CMK (cell line): Measurements from ENCODE around the gene CRTAP.
"Not testable (repeated sequence)": the region's sequence is repeated elsewhere in the genome, so short reads cannot be mapped to it uniquely, and the experiment has no call there.

ENCODE experiments used
- DNase-seq: peaks from one replicate; pipeline ENCODE4 v3.0.0-alpha.2; 2010; ENCODE audit warnings: low read depth

The CRTAP gene

DNA sequence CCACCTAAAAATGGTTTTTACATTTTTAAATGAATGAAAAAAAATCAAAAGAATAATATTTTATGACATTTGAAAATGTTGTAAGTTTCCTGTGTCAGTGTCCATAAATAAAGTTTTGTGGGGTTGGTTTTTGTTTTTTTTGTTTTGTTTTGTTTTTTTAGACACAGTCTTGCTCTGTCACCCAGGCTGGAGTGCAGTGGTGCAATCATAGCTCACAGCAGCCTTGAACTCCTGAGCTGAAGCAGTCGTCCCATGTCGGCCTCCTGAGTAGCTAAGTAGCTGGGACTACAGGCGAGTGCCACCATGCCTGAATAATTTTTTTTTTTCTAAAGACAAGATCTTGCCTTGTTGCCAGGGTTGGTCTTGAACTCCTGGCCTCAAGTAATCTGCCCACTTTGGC lies 14.1 kb upstream of the CRTAP start:
- DNase-seq, result no peak

DNA sequence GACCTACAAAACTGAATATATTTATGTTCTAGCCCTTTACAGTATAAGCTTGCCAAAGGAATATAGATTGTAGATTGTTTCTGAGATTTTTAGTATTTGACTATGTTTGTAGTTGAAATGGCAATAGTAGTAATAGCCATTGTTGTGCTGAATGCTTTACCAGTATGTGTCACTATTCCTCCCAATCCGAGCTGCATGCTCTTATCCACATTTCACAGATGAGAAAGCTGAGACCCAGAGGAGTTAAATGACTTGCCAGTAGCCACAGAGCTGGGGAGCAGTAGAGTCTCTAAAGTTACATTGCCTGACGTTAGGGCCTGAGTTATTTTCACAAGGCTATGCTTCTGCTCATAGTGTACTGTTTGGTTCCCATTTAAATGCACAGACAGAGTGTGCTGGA lies 13.6 kb upstream of the CRTAP start:
- DNase-seq, result no peak

DNA sequence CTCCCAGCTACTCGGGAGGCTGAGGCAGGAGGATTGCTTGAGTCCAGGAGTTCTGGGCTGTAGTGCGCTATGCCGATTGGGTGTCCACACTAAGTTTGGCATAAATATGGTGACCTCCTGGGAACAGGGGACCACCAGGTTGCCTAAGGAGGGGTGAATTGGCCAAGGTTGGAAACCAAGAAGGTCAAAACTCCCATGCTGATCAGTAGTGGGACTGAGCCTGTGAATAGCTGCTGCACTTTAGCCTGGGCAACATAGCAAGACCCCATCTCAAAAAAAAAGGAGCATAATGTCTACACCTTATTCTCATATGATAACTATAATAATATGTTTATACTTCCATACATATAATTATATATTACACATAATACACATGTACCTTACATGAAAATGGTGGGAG lies 10.8 kb upstream of the CRTAP start:
- DNase-seq, result no peak

DNA sequence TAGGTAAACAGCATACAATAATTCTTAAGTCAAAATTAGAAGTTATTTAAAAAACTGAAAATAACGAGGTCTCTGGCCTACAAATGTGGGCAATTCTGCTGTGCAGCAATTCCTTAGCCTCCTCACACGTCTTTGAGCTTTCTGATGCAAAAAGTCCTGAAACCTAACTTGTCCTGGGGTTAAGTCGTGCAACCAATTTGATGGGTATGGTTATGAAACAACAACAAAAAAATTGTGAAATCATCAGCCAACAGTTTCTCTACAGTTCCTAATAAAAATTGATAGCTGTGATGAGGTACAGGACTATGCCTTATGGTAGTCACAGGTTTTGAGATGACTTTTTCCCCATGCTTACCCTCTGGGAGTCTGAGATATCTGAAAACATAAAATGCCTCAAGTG lies 10.3 kb upstream of the CRTAP start:
- DNase-seq, result no peak

DNA sequence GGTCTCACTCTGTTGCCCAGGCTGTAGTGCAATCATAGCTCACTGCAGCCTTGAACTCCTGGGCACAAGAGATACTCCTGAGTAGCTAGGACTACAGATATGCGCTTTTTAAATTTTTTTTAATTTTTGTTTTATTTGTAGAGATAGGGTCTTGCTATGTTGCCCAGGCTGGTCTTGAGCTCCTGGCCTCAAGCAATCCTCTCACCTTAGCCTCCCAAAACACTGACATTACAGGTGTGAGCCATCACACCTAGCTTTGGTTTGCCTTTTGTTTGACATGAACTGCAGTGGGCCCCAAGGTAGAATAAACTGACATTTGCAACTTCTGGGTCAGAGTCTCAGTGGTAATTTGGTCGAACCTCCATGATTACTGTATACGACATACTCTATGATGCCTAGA lies 9.0 kb upstream of the CRTAP start:
- DNase-seq, result no peak

DNA sequence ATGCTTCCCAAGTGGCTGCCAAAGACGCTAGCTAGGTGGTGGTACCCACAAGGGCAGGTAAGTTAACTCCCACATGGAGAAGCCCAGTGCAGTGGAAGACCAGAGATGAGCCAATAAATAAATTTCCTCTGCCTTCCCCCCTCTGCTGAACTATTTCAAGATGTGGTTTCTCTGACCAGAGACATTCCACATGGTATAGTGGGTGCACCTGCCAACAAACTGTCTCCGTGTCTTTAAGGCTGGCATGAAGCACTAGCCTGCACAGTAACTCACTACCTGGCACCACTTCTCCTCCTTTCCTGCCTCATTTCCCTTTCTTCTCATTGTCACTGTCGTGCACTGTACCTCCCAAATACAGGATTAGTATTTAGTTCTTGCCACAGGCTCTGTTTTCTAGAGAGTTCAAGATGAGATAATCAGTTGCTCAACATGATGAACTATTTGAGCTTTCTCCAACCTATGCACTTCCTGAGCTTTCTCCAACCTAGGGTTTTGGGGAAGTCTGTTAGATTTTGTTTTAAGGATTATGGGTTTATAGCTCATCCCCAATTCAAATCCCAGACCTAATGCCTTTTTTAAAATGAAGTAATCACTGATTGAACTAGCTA lies 8.4 kb upstream of the CRTAP start:
- DNase-seq, result no peak

DNA sequence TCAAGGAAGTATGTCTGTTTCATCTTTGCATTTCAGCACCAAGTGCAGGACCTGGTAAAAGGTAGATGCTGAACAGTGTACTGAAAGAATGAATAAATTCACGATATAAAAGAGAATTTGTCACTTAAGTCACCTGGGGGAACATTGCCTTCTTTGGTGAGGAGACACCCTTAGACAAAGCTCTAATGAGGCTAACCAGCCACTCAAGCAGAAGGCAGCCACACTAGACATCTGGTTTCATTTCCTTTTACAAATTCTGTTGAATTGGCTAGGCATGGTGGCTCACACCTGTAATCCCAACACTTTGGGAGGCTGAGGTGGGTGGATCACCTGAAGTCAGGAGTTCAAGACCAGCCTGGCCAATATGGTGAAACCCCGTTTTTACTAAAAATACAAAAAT lies 7.0 kb upstream of the CRTAP start:
- not testable (repeated sequence) for DNase-seq

DNA sequence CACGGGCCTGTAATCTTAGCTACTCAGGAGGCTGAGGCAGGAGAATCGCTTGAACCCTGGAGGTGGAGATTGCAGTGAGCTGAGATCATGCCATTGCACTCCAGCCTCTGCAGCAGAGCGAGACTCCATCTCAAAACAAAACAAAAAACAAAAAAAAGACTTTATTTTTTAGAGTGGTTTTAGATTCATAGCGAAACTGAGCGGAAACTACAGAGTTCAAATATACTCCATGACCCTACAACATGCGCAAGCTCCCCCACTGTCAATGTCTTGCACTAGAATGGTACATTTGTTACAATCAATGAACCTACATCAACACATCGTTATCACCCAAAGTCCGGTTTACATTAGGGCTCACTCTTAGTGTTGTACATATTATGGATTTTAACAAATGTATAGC lies 2.2 kb upstream of the CRTAP start:
- no peak for DNase-seq

DNA sequence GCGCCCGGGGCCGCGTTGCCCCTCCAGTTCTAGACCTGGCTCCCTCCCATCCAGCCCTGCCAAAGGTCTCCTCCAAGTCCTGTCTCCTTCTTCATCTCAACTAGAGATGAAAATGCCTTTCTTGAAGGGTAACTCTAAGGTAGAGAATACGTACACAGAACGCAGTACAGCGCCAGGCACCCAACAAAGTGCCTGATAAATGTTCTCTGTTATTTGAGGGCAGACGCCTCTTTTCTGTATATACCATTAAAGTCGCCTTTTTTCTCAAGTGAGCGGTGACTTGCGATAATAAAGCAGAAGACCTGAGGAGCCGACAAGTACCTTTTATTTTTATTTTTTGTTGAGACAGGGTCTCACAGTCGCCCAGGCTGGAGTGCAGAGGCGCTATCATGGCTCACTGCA lies 809 bp downstream of the CRTAP start:
- DNase-seq, result no peak

DNA sequence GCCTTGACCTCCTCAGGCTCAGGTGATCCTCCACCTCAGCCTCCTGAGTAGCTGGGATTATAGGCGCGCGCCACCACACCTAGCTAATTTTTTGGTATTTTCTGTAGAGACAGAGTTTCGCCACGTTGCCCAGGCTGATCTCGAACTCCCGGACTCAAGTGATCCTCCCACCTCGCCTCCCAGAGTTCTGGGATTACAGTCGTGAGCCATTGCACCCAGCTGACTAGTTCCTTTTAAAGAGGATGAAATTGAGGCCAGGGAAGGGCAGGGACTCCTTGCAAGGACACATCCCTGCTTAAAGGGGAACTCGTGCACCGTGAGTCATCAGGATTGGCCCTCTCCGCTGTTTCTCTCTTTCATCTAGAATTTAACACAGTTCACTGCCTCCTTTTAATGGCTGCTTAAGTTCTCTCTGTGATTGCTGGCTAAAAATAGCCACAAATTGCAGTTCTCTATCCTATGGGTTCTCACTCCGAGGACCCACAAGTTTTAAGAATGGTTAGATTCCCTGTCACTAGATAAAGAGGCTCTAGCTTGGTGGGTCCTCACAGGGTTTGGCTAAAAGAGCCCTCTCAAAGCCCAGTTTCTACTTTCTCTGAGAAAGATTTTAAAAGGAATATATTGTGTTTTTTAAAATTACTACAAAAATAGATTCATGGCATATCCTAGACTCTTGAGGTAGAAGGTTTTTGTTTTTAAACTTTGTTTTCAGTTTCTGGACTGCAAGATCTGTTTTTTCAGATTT lies 1.4 kb downstream of the CRTAP start:
- DNase-seq, result no peak

DNA sequence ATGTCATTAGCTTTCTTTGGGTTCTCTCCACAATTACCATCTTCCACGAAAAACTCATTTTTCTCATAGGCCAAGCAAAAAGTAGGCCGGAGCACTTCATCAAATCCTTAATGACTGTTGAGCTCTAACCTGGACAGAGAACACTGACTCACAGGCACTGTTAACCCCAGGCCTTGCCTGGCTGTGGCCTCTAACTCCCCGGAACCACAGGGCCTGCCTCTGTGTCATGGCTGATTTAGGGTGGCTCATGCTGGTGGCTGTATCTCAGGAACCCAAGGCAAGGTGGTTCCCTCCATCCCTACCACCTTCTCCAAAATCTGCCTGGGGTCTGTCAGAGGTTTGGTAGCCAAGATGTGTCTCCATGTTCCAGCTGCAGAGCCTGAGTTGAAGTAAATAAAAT lies 3.6 kb downstream of the CRTAP start:
- no peak for DNase-seq

DNA sequence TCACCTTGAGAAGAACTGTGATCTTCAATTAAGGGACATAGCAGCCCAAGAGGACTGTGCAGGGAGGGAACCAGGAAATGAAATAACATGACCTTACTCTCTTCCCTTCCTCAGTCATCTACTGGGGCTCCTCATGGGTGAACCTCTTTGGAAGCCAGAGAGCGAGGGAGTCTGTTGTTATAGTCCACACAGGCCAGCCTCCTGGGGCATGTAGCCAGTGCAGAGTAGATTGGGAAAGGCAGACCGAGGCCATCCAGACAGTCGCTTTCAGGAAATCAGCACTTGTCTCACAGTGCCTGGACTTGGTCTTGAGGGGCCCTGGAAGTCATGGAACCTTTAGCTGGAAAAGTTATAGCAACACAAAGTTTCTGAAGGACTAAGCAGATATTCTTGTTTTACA lies 6.1 kb downstream of the CRTAP start:
- DNase-seq, result no peak

DNA sequence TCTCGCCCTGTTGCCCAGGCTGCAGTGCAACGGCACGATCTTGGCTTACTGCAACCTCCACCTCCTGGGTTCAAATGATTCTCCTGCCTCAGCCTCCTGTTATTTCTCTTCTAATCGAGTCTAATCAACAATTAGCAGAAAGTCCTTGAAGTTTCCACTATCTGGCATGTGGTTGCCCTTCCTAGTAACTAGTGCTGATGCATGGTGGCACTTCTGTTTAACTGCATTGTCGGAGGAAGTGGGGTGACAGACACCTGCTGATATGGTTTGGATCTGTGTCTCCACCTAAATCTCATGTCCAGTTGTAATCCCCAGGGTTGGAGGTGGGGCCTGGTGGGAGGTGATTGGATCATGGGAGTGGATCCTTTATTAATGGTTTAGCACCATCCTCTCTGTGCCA lies 9.2 kb downstream of the CRTAP start:
- no peak for DNase-seq

DNA sequence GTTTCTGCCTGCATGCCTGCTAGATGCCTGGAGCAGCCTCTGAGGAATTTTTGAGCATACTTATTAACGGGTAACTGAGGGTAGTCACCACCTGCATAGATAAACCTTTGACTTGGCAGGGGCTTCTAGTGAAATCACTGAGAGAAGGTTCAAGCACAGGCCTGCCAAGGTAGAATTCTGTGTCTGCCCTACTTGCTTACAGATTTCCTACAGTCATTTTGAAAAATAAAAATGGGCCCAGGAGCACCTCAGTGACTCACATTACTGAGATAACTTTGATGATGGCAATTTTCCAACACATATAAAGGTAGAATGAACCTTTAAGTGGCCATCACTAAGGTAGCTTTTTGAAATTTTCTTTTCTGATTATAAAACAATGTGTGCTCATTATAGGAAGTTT lies 10.8 kb downstream of the CRTAP start:
- DNase-seq, result no peak

DNA sequence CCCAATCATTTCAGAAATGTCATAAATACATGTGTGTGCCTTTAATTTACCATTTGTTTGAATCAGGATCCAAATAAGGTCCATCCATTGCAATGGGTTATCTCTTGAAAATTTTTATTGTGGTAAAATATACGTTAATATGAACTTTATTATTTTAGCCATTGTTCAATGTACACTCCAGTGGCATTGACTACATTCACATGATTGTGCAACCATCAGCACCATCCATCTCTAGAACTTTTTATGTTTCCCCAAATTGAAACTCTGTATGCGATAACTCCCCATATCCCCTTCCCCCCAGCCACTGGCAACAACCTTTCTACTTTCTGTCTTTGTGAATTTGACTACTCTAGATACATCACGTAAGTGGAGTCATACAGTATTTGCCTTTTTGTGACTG lies 12.0 kb downstream of the CRTAP start:
- no peak for DNase-seq

DNA sequence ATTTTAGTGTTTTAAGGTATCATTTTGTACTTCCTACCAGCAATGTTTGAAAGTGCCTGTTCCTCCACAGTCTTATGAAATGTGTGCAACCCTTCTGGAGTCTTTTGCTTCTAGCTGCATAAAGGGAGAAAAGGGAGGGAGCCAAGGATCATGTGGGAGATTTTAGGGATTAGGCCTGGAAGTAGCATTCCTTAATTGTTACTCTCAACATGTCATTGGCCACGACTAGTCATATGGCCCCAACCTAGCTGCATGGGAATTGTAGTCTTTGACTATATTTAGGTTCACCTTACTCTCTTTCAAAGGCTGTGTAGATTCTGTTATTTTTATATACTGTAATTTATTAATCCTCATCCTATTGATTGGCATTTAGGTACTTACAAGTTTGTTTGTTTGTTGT lies 14.9 kb downstream of the CRTAP start:
- no peak for DNase-seq

DNA sequence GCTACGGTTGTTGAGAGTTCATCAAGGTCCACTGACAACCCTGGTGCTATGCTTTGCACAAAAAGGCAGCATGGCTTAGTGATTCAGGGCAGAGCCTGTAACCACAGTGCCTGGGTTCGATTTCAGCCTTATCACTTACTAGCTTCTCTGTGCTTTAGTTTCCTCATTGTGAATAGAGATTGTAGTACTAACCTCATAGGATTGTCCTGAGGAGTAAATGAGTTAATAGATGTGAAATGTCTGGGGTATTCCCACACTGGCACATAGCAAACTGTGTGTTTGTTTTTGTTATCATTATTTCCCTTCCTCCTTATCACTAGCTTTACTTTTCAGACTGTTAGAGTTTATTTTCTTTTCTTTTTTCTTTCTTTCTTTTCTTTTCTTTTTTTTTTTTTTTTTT lies 16.3 kb downstream of the CRTAP start:
- DNase-seq, result no peak

DNA sequence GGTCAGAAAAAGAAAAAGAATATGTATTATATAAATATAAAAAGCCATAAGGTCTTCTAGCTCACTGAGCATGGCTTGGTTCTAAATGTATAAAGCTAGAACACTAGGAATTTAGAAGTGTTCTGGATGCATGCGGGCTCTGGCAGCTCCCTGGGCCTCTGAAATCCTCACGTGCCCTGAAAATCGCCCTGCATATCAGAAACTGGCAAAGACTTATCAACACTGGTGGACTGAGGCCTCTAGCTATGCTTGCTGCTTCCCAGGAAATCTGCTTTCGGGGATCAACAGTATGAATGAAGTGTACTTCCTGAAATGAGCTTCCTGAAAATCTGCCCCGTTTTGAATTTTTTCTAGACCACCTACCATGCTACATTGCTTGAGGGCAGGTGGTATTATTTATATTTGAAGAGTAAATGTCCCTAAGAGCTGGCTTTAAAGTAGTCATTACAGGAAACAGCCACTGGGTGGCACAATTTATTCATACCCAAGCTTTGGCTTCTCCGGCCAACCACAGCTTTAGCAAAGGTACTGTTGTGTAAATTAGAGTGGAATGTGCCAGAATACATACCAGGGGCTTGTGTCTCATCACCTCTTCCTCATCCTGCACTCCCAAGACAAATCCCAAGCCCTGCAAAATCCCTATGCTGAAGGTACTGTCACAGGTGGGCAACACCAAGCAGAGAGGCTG lies 17.7 kb downstream of the CRTAP start:
- DNase-seq, result no peak

DNA sequence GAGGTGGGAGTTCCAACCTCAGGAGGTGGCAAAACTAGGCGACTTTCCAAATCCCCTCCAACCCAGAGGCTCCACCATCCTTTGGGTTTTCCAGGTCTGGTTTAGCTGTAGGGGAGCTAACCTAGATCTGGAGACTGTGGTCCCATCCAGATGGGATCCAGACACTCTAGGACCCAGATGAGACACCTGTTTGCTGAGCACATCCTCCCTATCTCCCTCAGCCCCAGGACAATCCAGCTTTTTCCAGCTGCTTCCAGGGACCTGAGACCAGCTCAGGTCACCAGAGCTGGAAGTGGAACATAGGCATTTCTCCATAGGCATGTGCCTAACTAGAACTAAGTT lies 18.2 kb downstream of the CRTAP start:
- no peak for DNase-seq

DNA sequence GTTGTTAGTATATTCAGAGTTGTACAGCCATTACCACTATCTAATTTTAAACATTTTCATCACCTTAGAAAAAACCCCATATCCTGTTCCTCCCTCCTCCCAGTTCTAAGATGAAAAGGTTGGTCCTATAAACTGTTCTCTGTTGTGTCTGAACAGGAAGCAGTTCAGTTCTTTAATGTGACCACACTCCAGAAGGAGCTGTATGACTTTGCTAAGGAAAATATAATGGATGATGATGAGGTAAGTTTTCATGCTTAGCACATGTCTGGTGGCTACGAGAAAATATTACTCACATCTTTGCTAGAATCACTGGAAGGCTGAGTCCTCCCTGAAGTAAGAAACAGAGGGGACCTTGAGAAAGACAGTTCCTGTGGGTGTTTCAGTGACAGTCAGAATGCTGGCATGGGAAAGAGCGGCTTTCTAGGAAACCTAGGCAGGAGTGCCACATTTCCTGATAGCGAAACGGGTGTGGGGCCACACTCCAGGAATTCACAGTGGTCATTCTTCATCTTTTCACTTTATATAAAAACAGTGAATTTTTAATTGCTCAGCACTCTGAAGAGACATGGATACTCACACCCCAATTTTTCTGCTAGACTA lies 20.3 kb downstream of the CRTAP start:
- DNase-seq, result no peak

DNA sequence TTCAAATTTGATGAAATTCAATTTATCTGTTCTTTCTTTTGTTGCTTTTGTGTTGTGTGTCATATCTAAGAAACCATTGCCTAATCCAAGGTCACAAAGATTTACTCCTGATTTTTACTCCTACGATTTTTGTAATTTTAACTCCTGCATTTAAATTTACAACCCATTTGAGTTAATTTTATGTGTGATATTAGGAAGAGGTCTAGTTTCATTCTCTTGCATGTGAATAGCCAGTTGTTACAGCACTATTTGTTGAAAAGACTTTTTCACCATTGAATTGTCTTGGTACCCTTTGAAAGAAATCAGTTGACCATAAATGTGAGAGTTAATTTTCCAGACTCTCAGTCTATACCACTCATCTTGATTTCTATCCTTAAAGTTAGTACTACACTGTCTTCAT lies 23.9 kb downstream of the CRTAP start:
- DNase-seq, result no peak

DNA sequence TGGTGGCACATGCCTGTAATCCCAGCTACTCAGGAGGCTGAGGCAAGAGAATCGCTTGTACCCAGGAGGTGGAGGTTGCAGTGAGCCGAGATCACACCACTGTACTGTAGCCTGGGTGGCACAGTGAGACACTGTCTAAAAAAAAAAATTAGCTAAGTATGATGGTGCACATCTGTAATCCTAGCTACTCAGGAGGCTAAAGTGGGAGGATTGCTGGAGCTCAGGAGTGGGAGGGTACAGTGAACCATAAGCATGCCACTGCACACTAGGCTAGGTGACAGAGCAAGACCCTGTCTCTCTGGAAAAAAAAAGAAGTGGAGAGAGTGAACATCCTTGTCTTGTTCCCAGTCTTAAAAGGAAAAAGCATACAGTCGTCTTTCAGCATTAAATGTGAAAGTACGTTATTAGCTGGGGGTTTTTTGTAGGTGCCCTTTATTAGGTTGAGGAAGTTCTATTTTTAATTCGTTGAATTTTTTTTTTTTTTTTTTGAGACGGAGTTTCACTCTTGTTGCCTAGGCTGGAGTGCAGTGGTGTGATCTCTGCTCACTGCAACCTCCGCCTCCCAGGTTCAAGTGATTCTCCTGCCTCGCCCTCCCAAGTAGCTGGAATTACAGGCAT lies 25.3 kb downstream of the CRTAP start:
- DNase-seq, result not testable (repeated sequence)

DNA sequence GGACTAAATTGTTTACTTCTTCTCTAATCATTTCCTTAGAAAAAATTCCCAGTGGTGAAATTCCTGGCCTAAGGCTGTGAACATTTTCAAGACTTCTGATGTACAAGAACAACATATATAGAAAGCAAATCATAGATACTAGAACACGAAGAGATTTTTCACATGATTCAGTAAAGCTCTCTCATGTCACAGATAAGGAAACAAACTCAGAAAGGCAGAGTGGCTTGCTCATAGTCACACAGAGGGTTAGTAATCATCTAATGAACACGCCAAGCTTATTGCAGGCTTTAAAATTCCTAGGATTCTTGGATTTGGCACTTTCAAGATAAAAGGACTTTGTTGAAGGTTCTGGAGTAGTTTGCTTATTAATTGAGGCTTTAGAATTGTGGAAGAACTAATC lies 26.2 kb downstream of the CRTAP start:
- no peak for DNase-seq
